ENCODE measurements around the gene BATF3. TPM values are rescaled to one million over a fixed set of nuclear protein-coding genes. Genes with fewer than 3 reads are reported as not detected.

The BATF3 gene
- total RNA-seq, 4 donors from 2014 or later: 0.14 to 2.8 (median 0.64) TPM; not detected in 1

DNA sequence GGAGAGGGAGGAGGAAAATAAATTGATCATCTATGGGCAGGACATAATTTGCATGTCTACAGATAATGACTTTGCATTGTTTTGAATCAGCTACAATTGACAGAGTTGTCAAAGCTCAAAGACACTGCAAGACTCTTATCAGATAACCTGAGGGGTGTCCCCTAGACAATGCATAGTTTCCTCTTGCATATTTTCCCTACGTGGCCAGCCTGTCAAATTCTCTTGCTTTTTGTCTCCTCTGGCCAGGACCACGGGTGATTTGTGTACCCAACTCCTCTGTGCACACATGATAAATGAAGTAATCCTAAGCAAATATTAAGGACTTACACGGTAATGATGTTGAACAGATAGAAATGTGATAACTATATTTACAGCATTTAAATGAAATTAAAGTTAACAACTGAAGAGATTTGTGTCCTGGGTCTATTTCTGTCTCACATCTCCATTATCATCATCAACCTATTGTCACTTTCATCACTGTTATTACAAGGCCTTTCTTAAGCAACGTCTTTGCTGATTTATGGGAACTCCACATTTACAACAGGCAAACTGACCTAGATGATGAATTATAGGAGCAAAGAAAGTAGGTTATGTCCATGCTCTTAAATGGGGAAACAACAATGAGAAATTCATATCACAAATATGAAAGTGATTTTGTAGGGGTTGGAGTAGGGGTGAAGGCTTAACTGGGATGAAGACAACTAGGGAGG, 18.8 kb downstream of the BATF3 start:
- in situ Hi-C loops (cut with MboI; ENCODE audit: low pct_ligation_motif_present in 1 of 4, low pct_unique_long_range_greater_than_20kb in 1 of 4, low sequenced_read_pairs in 3 of 4): no loop called here
- 24 to 26% methylated on average over 4 of the region's 4 CpGs for WGBS, 2 donors (ENCODE audit: low coverage in 1 of 2)

DNA sequence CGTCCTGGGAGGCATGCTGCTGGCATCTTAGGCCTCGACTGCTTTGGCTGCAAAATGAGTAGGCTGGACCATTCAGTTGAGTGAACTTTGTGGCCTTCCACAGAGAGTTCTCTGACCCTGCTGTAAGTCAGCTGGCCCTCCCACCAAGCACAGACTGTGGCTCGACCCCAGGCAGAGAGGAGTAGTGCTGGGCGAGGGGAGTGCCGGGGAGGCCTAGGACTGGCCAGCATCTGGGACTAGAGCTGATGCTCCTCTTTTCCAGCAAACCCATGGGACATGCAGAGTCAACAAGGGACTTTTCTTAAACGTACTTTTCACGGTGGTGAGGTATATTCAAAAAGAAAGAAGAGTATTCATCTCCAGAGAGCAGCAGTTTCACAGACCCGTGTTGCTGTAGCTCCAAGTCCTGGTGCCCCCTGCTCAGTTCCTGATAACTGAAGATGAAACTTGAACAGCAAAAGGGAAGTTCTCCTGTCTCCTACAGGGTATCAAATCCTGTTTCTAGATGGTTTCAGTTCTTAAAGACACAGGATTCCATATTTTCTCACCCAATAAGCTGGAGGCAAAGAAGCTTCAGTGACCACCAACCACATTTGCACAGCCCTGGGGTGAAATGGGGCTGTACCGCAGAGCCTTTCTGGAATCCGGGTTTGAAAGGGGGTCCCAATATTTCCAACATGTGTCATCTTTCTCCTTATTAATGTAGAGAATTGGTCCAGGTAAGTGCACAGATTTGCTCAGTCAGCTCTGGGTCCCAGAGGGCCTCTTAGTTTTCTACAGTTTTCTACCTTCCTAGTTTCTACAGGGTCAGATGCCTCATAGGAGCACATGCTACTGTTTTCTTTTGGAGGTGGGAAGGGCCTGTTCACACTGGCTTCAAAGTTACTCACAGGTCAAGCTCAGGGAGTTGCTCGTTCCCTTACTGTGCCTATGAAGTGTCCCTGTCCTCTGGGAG, 20.9 kb downstream of the BATF3 start:
- TF ChIP-seq POLR2A (IDR thresholded peaks at IDR 0.05): no peak
- TF ChIP-seq EP300 (IDR thresholded peaks at IDR 0.05; ENCODE audit: low read depth): no peak
- TF ChIP-seq, protein P1, sequence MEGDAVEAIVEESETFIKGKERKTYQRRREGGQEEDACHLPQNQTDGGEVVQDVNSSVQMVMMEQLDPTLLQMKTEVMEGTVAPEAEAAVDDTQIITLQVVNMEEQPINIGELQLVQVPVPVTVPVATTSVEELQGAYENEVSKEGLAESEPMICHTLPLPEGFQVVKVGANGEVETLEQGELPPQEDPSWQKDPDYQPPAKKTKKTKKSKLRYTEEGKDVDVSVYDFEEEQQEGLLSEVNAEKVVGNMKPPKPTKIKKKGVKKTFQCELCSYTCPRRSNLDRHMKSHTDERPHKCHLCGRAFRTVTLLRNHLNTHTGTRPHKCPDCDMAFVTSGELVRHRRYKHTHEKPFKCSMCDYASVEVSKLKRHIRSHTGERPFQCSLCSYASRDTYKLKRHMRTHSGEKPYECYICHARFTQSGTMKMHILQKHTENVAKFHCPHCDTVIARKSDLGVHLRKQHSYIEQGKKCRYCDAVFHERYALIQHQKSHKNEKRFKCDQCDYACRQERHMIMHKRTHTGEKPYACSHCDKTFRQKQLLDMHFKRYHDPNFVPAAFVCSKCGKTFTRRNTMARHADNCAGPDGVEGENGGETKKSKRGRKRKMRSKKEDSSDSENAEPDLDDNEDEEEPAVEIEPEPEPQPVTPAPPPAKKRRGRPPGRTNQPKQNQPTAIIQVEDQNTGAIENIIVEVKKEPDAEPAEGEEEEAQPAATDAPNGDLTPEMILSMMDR (IDR thresholded peaks at IDR 0.05): no peak
- no peak for TF ChIP-seq POLR2AphosphoS5 (IDR thresholded peaks at IDR 0.05)
- WGBS, 2 donors (ENCODE audit: low coverage in 1 of 2): 68 to 82% methylated on average over 3 to 11 of the region's 11 CpGs
- Histone ChIP-seq H3K27me3 (peaks cover 13% of the 10 kb centered on the region), H3K36me3 (no peaks in the 10 kb centered on the region), H3K9me3 (no peaks in the 10 kb centered on the region), H3K4me1 (no peaks in the 10 kb centered on the region), H3K4me3 (no peak overlapping the region), H3K27ac (no peak overlapping the region)
- intact Hi-C loops (cut with DNase I; ENCODE audit: low total_unique reads): no loop called here
- DNase-seq: no peak
- in situ Hi-C loops (cut with MboI; ENCODE audit: low pct_ligation_motif_present in 1 of 4, low pct_unique_long_range_greater_than_20kb in 1 of 4, low sequenced_read_pairs in 3 of 4): no loop called here

More for the DNA sequence above, 18.8 kb downstream of the BATF3 start:
- intact Hi-C loops (cut with DNase I; ENCODE audit: low total_unique reads): no loop called here
- no peaks in the 10 kb centered on the region for H3K4me1 ChIP-seq
- TF ChIP-seq, protein P1 (IDR thresholded peaks at IDR 0.05): no peak
- TF ChIP-seq EP300 (IDR thresholded peaks at IDR 0.05; ENCODE audit: low read depth): no peak
- TF ChIP-seq POLR2AphosphoS5 (IDR thresholded peaks at IDR 0.05): no peak
- no peak for TF ChIP-seq POLR2A (IDR thresholded peaks at IDR 0.05)
- DNase-seq: no peak
- H3K36me3 ChIP-seq: no peaks in the 10 kb centered on the region
- H3K9me3 ChIP-seq: no peaks in the 10 kb centered on the region
- H3K4me3 ChIP-seq: no peak overlapping the region
- H3K27me3 ChIP-seq: peaks cover 23% of the 10 kb centered on the region
- no peak overlapping the region for H3K27ac ChIP-seq

DNA sequence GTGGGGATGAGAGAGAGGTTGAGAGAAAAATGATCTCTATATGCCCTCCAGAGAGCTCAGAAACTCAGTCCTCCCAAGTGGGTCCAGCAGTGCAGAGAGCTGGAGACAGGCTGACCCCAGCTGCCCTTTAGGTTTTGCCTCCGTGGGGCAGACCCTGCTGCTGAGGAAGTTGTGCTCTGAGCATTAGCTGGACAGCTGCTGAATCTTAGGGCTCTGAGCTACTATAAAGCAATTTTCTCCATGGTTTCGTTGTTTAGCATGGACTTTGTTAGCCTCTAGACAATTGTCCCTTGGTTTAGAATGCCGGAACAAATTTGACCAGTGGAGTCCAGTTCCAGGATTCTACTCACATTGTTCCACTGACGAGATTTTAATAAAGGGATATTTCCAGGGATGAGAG, 22.1 kb downstream of the BATF3 start:
- H3K4me3 ChIP-seq: no peak overlapping the region
- no peak overlapping the region for H3K27ac ChIP-seq
- no peak for DNase-seq
- H3K27me3 ChIP-seq: peaks cover 13% of the 10 kb centered on the region
- no peaks in the 10 kb centered on the region for H3K4me1 ChIP-seq
- no peaks in the 10 kb centered on the region for H3K9me3 ChIP-seq
- WGBS, 2 donors (ENCODE audit: low coverage in 1 of 2): 40 to 68% methylated on average over 1 to 4 of the region's 4 CpGs
- H3K36me3 ChIP-seq: no peaks in the 10 kb centered on the region
- intact Hi-C loops (cut with DNase I; ENCODE audit: low total_unique reads) (no loop called here), in situ Hi-C loops (cut with MboI; ENCODE audit: low pct_ligation_motif_present in 1 of 4, low pct_unique_long_range_greater_than_20kb in 1 of 4, low sequenced_read_pairs in 3 of 4) (no loop called here)
- TF ChIP-seq, protein P1 (IDR thresholded peaks at IDR 0.05): no peak

DNA sequence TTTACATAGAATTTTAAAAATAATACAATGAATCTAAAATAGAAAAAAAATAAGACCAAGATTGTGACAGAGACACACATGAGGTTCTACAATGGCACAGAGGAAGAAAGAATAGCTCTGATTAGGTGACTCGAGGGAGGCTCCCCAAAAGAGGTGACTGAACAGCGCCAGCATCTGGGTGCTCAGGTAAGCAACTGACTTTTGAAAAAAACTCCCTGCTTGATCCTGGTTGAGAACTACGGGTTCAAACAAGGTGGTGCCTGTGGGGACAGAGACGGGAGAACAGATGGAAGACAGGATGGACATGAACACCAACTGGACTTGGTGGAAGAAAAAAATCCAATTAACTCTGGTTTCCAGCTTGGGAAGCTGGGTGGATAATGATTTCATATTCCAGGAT, 22.5 kb downstream of the BATF3 start:
- 79 to 81% methylated on average over 3 to 4 of the region's 4 CpGs for WGBS, 2 donors (ENCODE audit: low coverage in 1 of 2)
- no peak overlapping the region for H3K27ac ChIP-seq
- H3K4me3 ChIP-seq: no peak overlapping the region
- no peaks in the 10 kb centered on the region for H3K36me3 ChIP-seq
- intact Hi-C loops (cut with DNase I; ENCODE audit: low total_unique reads) (no loop called here), in situ Hi-C loops (cut with MboI; ENCODE audit: low pct_ligation_motif_present in 1 of 4, low pct_unique_long_range_greater_than_20kb in 1 of 4, low sequenced_read_pairs in 3 of 4) (no loop called here)
- peaks cover 18% of the 10 kb centered on the region for H3K27me3 ChIP-seq
- DNase-seq: no peak
- no peaks in the 10 kb centered on the region for H3K9me3 ChIP-seq
- no peaks in the 10 kb centered on the region for H3K4me1 ChIP-seq
- TF ChIP-seq POLR2AphosphoS5 (IDR thresholded peaks at IDR 0.05) (no peak), EP300 (IDR thresholded peaks at IDR 0.05; ENCODE audit: low read depth) (no peak), POLR2A (IDR thresholded peaks at IDR 0.05) (no peak)
- TF ChIP-seq, protein P1 (IDR thresholded peaks at IDR 0.05): no peak
